Lower leg skin (tissue), 3 donors: ENCODE measurements around the gene CDC42BPG.

ENCODE experiments used
- POLR2A ChIP-seq, 2 donors: fragments of 450-650 bp; IDR thresholded peaks; one replicate each; pipeline ENCODE4 v1.6.1; 2016 to 2017; ENCODE audit warnings: antibody characterized with exemption in 2 of 2, mild to moderate bottlenecking in 1 of 2, moderate library complexity in 1 of 2
- TF ChIP-seq, protein P1 (sequence below), 3 donors: fragments of 450-650 bp; IDR thresholded peaks; one replicate each; pipeline ENCODE4 v1.5.1; 2016; ENCODE audit warnings: antibody characterized with exemption in 3 of 3, mild to moderate bottlenecking in 3 of 3, moderate library complexity in 2 of 3

DNA sequence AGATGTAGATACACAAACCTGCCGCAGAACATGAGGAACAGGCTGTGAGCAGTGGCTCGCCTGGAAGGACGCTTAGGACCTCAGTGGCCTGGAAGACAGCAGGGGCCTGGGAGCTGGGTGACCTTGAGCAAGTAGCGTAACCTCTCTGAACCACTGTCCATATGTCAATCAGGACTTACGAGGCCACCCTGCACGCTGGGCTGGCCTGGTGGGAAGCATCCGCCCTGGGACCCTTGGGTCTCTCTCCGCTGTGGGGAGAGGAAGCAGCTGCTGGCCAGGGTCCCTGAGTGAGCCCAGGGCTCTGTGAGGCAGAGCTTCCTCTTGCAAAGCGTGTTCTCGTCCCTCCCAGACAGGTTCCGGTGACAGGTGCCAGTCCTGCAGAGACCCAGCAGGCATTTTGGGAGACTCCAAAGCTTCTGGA, 48.0 kb upstream of the CDC42BPG start:
- TF ChIP-seq, protein P1, sequence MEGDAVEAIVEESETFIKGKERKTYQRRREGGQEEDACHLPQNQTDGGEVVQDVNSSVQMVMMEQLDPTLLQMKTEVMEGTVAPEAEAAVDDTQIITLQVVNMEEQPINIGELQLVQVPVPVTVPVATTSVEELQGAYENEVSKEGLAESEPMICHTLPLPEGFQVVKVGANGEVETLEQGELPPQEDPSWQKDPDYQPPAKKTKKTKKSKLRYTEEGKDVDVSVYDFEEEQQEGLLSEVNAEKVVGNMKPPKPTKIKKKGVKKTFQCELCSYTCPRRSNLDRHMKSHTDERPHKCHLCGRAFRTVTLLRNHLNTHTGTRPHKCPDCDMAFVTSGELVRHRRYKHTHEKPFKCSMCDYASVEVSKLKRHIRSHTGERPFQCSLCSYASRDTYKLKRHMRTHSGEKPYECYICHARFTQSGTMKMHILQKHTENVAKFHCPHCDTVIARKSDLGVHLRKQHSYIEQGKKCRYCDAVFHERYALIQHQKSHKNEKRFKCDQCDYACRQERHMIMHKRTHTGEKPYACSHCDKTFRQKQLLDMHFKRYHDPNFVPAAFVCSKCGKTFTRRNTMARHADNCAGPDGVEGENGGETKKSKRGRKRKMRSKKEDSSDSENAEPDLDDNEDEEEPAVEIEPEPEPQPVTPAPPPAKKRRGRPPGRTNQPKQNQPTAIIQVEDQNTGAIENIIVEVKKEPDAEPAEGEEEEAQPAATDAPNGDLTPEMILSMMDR (IDR thresholded peaks at IDR 0.05), result no peak
- no peak for TF ChIP-seq POLR2A (IDR thresholded peaks at IDR 0.05)
